ENCODE data around the gene SASH1.

SASH1 gene

DNA sequence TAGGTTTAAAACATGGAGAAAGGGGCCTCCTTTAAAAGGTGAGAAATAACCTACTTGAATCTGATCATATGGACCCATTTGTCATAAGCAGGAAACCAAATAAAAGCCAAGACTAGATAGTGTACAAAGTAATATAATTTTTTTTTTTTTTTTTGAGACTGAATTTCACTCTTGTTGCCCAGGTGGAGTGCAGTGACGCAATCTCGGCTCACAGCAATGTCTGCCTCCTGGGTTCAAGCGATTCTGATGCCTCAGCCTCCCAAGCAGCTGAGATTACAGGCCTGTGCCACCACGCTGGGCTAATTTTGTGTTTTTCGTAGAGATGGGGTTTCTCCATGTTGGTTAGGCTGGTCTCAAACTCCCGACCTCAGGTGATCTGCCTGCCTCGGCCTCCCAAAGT is 89.2 kb downstream of the SASH1 start:
- H3K4me1 ChIP-seq (ENCODE audit: control insufficient read depth, insufficient read depth, low read length), result no peaks in the 10 kb centered on the region
- H3K36me3 ChIP-seq (ENCODE audit: control insufficient read depth in 2 of 2, insufficient read depth in 2 of 2, low read length in 2 of 2), result no peaks in the 10 kb centered on the region
- H3K27ac ChIP-seq (ENCODE audit: low read length), result no peak overlapping the region
- no peak overlapping the region for H3K9ac ChIP-seq (ENCODE audit: low read length in 2 of 2)
- H3K4me3 ChIP-seq (ENCODE audit: low read length in 2 of 2), result no peak overlapping the region
- no peaks in the 10 kb centered on the region for H3K27me3 ChIP-seq (ENCODE audit: control insufficient read depth in 1 of 2, insufficient read depth in 2 of 2, low read length in 2 of 2)
- no peaks in the 10 kb centered on the region for H3K9me3 ChIP-seq (ENCODE audit: control insufficient read depth in 2 of 2, low read length in 2 of 2)

DNA sequence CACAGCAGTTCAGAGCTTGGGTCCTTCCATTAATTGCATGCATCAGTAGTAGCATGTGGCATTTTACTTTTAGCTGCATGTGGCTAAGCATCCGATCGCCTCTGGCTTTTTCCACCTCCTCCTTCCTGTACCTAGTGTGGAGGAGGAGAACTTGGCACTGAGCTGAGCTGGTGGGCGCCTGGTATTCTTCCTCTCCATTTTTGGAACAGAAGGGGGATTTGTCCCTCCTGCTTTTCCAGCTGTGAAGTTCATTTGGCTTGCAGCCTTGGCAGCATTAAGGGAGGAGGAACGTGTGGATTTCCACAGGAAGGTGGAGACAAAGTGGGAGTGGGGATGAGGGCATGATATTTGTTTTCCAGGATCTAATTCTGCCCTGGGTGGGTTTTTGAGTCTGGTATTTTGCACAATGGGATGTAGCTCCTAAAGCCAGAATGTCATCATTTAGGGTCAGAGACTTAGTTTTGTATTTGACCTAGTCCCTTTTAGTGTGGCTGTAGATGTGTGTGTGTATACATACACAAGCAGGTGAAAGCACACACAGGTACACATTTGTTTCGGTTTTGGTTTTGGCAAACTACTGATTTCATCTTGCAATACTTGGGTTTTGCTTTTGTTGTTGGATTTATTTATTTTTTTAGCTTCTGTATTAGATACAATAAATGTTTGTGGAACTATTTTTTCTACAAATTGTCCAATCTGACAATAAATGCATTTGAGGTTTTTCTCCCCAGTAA is 90.0 kb downstream of the SASH1 start:
- no peaks in the 10 kb centered on the region for H3K27me3 ChIP-seq (ENCODE audit: control insufficient read depth in 1 of 2, insufficient read depth in 2 of 2, low read length in 2 of 2)

DNA sequence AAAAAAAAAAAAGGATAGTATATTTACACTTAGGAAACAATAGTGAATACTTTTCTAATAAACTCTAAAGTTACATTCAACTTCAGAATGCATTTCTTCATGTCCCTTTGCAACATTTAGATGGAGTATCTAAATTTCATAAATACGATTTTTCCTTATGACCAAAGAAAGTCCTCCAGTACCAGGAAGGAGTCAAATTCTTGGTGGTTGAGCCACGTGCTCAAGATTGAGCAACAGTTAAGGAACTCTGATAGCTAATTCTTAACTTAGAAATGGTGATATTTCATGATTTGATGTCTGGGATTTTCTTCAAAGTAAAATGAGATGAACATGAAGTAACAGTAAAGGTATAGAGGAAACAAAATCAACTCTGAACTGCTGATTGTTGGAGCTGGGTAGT is 92.7 kb downstream of the SASH1 start:
- Histone ChIP-seq H3K4me3 (ENCODE audit: low read length in 2 of 2) (no peak overlapping the region), H3K9me3 (ENCODE audit: control insufficient read depth in 2 of 2, low read length in 2 of 2) (no peaks in the 10 kb centered on the region), H3K4me1 (ENCODE audit: control insufficient read depth, insufficient read depth, low read length) (no peaks in the 10 kb centered on the region), H3K27me3 (ENCODE audit: control insufficient read depth in 1 of 2, insufficient read depth in 2 of 2, low read length in 2 of 2) (no peaks in the 10 kb centered on the region), H3K9ac (ENCODE audit: low read length in 2 of 2) (no peak overlapping the region), H3K27ac (ENCODE audit: low read length) (no peak overlapping the region), H3K36me3 (ENCODE audit: control insufficient read depth in 2 of 2, insufficient read depth in 2 of 2, low read length in 2 of 2) (no peaks in the 10 kb centered on the region)

More for the DNA sequence above, 90.0 kb downstream of the SASH1 start:
- Histone ChIP-seq H3K27ac (ENCODE audit: low read length) (no peak overlapping the region), H3K9ac (ENCODE audit: low read length in 2 of 2) (no peak overlapping the region), H3K9me3 (ENCODE audit: control insufficient read depth in 2 of 2, low read length in 2 of 2) (no peaks in the 10 kb centered on the region), H3K36me3 (ENCODE audit: control insufficient read depth in 2 of 2, insufficient read depth in 2 of 2, low read length in 2 of 2) (no peaks in the 10 kb centered on the region), H3K4me1 (ENCODE audit: control insufficient read depth, insufficient read depth, low read length) (no peaks in the 10 kb centered on the region), H3K4me3 (ENCODE audit: low read length in 2 of 2) (no peak overlapping the region)

GRCh38 chr6:148436466-148436865 is 93.8 kb downstream of the SASH1 start:
- no peak overlapping the region for H3K9ac ChIP-seq (ENCODE audit: low read length in 2 of 2)
- H3K36me3 ChIP-seq (ENCODE audit: control insufficient read depth in 2 of 2, insufficient read depth in 2 of 2, low read length in 2 of 2), result no peaks in the 10 kb centered on the region
- H3K27ac ChIP-seq (ENCODE audit: low read length), result no peak overlapping the region
- no peaks in the 10 kb centered on the region for H3K9me3 ChIP-seq (ENCODE audit: control insufficient read depth in 2 of 2, low read length in 2 of 2)
- no peaks in the 10 kb centered on the region for H3K27me3 ChIP-seq (ENCODE audit: control insufficient read depth in 1 of 2, insufficient read depth in 2 of 2, low read length in 2 of 2)
- H3K4me1 ChIP-seq (ENCODE audit: control insufficient read depth, insufficient read depth, low read length), result peaks cover 5% of the 10 kb centered on the region
- H3K4me3 ChIP-seq (ENCODE audit: low read length in 2 of 2), result no peak overlapping the region

GRCh38 chr6:148438632-148439031 is 96.0 kb downstream of the SASH1 start:
- Histone ChIP-seq H3K36me3 (ENCODE audit: control insufficient read depth in 2 of 2, insufficient read depth in 2 of 2, low read length in 2 of 2) (no peaks in the 10 kb centered on the region), H3K27me3 (ENCODE audit: control insufficient read depth in 1 of 2, insufficient read depth in 2 of 2, low read length in 2 of 2) (no peaks in the 10 kb centered on the region), H3K9me3 (ENCODE audit: control insufficient read depth in 2 of 2, low read length in 2 of 2) (no peaks in the 10 kb centered on the region), H3K4me1 (ENCODE audit: control insufficient read depth, insufficient read depth, low read length) (peaks cover 6% of the 10 kb centered on the region), H3K9ac (ENCODE audit: low read length in 2 of 2) (no peak overlapping the region), H3K4me3 (ENCODE audit: low read length in 2 of 2) (no peak overlapping the region), H3K27ac (ENCODE audit: low read length) (no peak overlapping the region)

GRCh38 chr6:148440016-148440415 is 97.4 kb downstream of the SASH1 start:
- Histone ChIP-seq H3K36me3 (ENCODE audit: control insufficient read depth in 2 of 2, insufficient read depth in 2 of 2, low read length in 2 of 2) (no peaks in the 10 kb centered on the region), H3K9me3 (ENCODE audit: control insufficient read depth in 2 of 2, low read length in 2 of 2) (no peaks in the 10 kb centered on the region), H3K27ac (ENCODE audit: low read length) (no peak overlapping the region), H3K4me1 (ENCODE audit: control insufficient read depth, insufficient read depth, low read length) (peaks cover 6% of the 10 kb centered on the region), H3K4me3 (ENCODE audit: low read length in 2 of 2) (no peak overlapping the region), H3K9ac (ENCODE audit: low read length in 2 of 2) (no peak overlapping the region), H3K27me3 (ENCODE audit: control insufficient read depth in 1 of 2, insufficient read depth in 2 of 2, low read length in 2 of 2) (no peaks in the 10 kb centered on the region)

DNA sequence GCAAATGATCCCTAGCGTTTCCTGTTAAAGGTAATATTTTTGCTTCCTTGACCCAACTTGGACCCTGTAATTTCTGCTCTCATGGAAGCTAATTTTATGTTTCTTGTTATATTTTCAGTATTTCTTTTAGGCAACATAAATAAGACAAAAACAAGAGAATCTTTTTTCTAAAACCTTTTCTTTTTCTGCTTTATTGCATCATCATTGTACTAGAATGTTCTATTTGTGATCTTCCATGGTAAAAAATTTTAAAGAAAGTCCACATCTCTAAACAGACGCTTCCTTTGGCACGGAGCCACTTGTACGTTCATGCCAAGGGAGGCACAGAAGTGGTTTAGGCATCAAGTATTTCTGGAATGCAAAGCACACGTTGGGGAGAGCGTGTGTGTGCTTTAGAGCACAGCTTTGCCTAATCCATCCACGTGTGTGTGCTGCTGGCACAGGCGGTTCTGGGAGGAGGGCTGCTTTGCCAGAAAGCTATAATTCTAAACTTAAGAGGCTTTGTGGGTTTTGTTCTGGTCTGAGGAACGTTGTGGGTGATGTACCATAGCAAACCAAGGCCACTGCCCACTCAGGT is 98.3 kb downstream of the SASH1 start:
- no peak overlapping the region for H3K9ac ChIP-seq (ENCODE audit: low read length in 2 of 2)
- H3K9me3 ChIP-seq (ENCODE audit: control insufficient read depth in 2 of 2, low read length in 2 of 2), result no peaks in the 10 kb centered on the region
- no peaks in the 10 kb centered on the region for H3K27me3 ChIP-seq (ENCODE audit: control insufficient read depth in 1 of 2, insufficient read depth in 2 of 2, low read length in 2 of 2)
- no peaks in the 10 kb centered on the region for H3K36me3 ChIP-seq (ENCODE audit: control insufficient read depth in 2 of 2, insufficient read depth in 2 of 2, low read length in 2 of 2)
- H3K27ac ChIP-seq (ENCODE audit: low read length), result no peak overlapping the region
- peaks cover 6% of the 10 kb centered on the region for H3K4me1 ChIP-seq (ENCODE audit: control insufficient read depth, insufficient read depth, low read length)
- no peak overlapping the region for H3K4me3 ChIP-seq (ENCODE audit: low read length in 2 of 2)

GRCh38 chr6:148441454-148441911 is 98.8 kb downstream of the SASH1 start:
- no peak overlapping the region for H3K27ac ChIP-seq (ENCODE audit: low read length)
- no peak overlapping the region for H3K9ac ChIP-seq (ENCODE audit: low read length in 2 of 2)
- H3K4me3 ChIP-seq (ENCODE audit: low read length in 2 of 2), result no peak overlapping the region
- H3K36me3 ChIP-seq (ENCODE audit: control insufficient read depth in 2 of 2, insufficient read depth in 2 of 2, low read length in 2 of 2), result no peaks in the 10 kb centered on the region
- no peaks in the 10 kb centered on the region for H3K9me3 ChIP-seq (ENCODE audit: control insufficient read depth in 2 of 2, low read length in 2 of 2)
- H3K27me3 ChIP-seq (ENCODE audit: control insufficient read depth in 1 of 2, insufficient read depth in 2 of 2, low read length in 2 of 2), result no peaks in the 10 kb centered on the region
- peaks cover 6% of the 10 kb centered on the region for H3K4me1 ChIP-seq (ENCODE audit: control insufficient read depth, insufficient read depth, low read length)

DNA sequence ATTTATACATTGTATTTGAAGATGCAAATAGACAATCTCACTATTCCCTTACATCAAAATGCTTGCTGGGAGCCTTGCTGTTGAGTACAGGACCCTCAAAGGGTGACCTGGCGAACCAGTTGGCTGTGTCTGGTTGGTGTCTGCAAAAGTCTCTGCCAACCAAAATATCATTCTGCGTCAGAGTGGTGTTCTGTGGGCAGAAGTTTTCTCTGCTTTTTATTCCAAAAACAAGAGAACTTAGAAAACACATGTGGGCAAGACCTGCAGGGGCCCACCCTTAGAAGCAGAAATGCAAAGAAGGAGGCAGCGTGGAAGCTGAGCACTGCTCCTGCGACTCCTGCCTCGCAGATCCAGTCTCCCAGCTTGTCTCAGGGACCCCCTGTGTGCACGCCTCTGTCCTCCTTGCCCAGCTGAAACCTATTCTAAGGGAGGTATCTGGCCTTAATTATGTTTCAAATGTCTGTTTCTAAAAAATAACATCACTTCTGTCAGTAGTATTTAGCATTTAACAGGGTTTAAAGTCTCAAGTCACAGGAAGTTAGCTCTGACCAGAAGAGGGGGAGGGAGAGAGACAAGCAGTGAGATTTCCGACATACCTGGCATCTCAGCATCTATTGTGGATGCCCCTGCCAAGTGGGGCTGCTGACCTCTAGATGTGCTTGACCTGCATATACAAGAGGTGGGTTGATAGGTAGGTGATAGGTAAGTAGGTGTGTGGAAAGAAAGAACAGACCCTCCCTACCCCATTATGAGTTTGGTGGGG is 101.3 kb downstream of the SASH1 start:
- H3K36me3 ChIP-seq (ENCODE audit: control insufficient read depth in 2 of 2, insufficient read depth in 2 of 2, low read length in 2 of 2), result peaks cover 0 to 2% of the 10 kb centered on the region in 2 donors
- H3K27ac ChIP-seq (ENCODE audit: low read length), result no peak overlapping the region
- H3K9ac ChIP-seq (ENCODE audit: low read length in 2 of 2), result no peak overlapping the region
- H3K9me3 ChIP-seq (ENCODE audit: control insufficient read depth in 2 of 2, low read length in 2 of 2), result no peaks in the 10 kb centered on the region
- H3K27me3 ChIP-seq (ENCODE audit: control insufficient read depth in 1 of 2, insufficient read depth in 2 of 2, low read length in 2 of 2), result no peaks in the 10 kb centered on the region
- H3K4me1 ChIP-seq (ENCODE audit: control insufficient read depth, insufficient read depth, low read length), result peaks cover 6% of the 10 kb centered on the region
- H3K4me3 ChIP-seq (ENCODE audit: low read length in 2 of 2), result no peak overlapping the region

- Histone ChIP-seq H3K9ac (ENCODE audit: low read length in 2 of 2) (no peak overlapping the region), H3K4me3 (ENCODE audit: low read length in 2 of 2) (no peak overlapping the region), H3K27ac (ENCODE audit: low read length) (no peak overlapping the region), H3K9me3 (ENCODE audit: control insufficient read depth in 2 of 2, low read length in 2 of 2) (no peaks in the 10 kb centered on the region), H3K4me1 (ENCODE audit: control insufficient read depth, insufficient read depth, low read length) (peaks cover 6% of the 10 kb centered on the region), H3K36me3 (ENCODE audit: control insufficient read depth in 2 of 2, insufficient read depth in 2 of 2, low read length in 2 of 2) (peaks cover 0 to 2% of the 10 kb centered on the region in 2 donors), H3K27me3 (ENCODE audit: control insufficient read depth in 1 of 2, insufficient read depth in 2 of 2, low read length in 2 of 2) (no peaks in the 10 kb centered on the region)
Measured at GRCh38 chr6:148445116-148445515, 102.5 kb downstream of the SASH1 start.
